GM12878 (cell line): ENCODE data around the gene LDHAL6A.

Source experiments
- CTCF ChIP-seq, 3 experiments: IDR thresholded peaks in 2 of 3; conservative IDR thresholded peaks in 1 of 3; 2 replicates each; pipeline ENCODE4 v1.5.1; 2011; ENCODE audit warnings: low read depth in 3 of 3, low read length in 3 of 3, mild to moderate bottlenecking in 3 of 3, control low read depth in 2 of 3, moderate library complexity in 2 of 3, inconsistent platforms in 1 of 3, mixed read lengths in 1 of 3; ENCODE audit not compliant: control insufficient read depth in 2 of 3, insufficient read depth in 1 of 3; ENCODE audit errors: extremely low read depth in 1 of 3
- MYC ChIP-seq: IDR thresholded peaks from 2 replicates; pipeline ENCODE4 v1.6.1; 2011; ENCODE audit warnings: mild to moderate bottlenecking, low read length, moderate library complexity, inconsistent platforms; ENCODE audit not compliant: insufficient read depth, insufficient replicate concordance, insufficient read length, severe bottlenecking
- YY1 ChIP-seq: IDR thresholded peaks from 2 replicates; pipeline ENCODE4 v1.6.1; 2011; ENCODE audit warnings: low read depth, mild to moderate bottlenecking, low read length
- ZNF274 ChIP-seq: IDR thresholded peaks from one replicate; pipeline ENCODE4 v1.8.0; 2011; ENCODE audit not compliant: insufficient read length, insufficient read depth

- TF ChIP-seq ZNF274: no peak
- TF ChIP-seq YY1: no peak
- TF ChIP-seq CTCF (IDR thresholded peaks at IDR 0.05 in 2 of 3, conservative IDR thresholded peaks at IDR 0.05 in 1 of 3; ENCODE audit: control insufficient read depth in 2 of 3, extremely low read depth in 1 of 3, insufficient read depth in 1 of 3, low read depth in 3 of 3, low read length in 3 of 3): no peak
- TF ChIP-seq MYC: no peak
These were observed 36.3 kb downstream of the LDHAL6A start for GRCh38 chr11:18491924-18492323.
